CD4-positive, alpha-beta T cell treated with Interleukin-17A for 4 hours (primary cell): ENCODE measurements around the gene NR2C2AP.

ENCODE experiments used
- DNase-seq: peaks from one replicate; pipeline ENCODE4 v3.0.0-alpha.2; 2020; ENCODE audit warnings: mixed read lengths

Gene NR2C2AP

GRCh38 chr19:19214159-19214490 is 10.9 kb upstream of the NR2C2AP start:
- DNase-seq = no peak

GRCh38 chr19:19213426-19214158 is 10.4 kb upstream of the NR2C2AP start:
- no peak for DNase-seq

GRCh38 chr19:19212916-19213315 is 9.7 kb upstream of the NR2C2AP start:
- no peak for DNase-seq

GRCh38 chr19:19211499-19212420 is 8.5 kb upstream of the NR2C2AP start, which contains the start of gene NCAN:
NCAN (plus strand) TSS chr19:19211958; CDS start chr19:19216954, 4,996 bp downstream.
- no peak for DNase-seq

GRCh38 chr19:19209372-19209771 is 6.2 kb upstream of the NR2C2AP start:
- DNase-seq = no peak

- DNase-seq = no peak
Observed at GRCh38 chr19:19207637-19208572, 4.7 kb upstream of the NR2C2AP start.

GRCh38 chr19:19206938-19207337 is 3.7 kb upstream of the NR2C2AP start:
- no peak for DNase-seq

- no peak for DNase-seq
Observed at GRCh38 chr19:19205416-19206410, 2.5 kb upstream of the NR2C2AP start.

GRCh38 chr19:19204181-19204580 is 967 bp upstream of the NR2C2AP start:
- DNase-seq = no peak

- no peak for DNase-seq
Observed at GRCh38 chr19:19202707-19203011, 555 bp downstream of the NR2C2AP start.

GRCh38 chr19:19201697-19202630 is 1.2 kb downstream of the NR2C2AP start:
- no peak for DNase-seq

GRCh38 chr19:19193926-19194325 is 9.3 kb downstream of the NR2C2AP start:
- DNase-seq = no peak

GRCh38 chr19:19192910-19193423 is 10.2 kb downstream of the NR2C2AP start:
- no peak for DNase-seq

- DNase-seq = peak; percentile 99
Observed at GRCh38 chr19:19192078-19192882, 10.9 kb downstream of the NR2C2AP start, which contains the start of the genes BORCS8 and RFXANK. BORCS8 (minus strand) TSS chr19:19192152; CDS start chr19:19192117, 35 bp downstream. RFXANK (plus strand) TSS chr19:19192258; CDS start chr19:19193947, 1,689 bp downstream.

- DNase-seq = no peak
Observed at GRCh38 chr19:19191768-19192077, 11.5 kb downstream of the NR2C2AP start.

GRCh38 chr19:19186742-19187141 is 16.5 kb downstream of the NR2C2AP start:
- DNase-seq = no peak

- peak; percentile 75 for DNase-seq
Observed at GRCh38 chr19:19185853-19186740, 17.1 kb downstream of the NR2C2AP start.

GRCh38 chr19:19181488-19181998 is 21.7 kb downstream of the NR2C2AP start:
- DNase-seq = no peak
